Activated naive CD8-positive, alpha-beta T cell treated with anti-CD3 and anti-CD28 coated beads, Interleukin-2, amount 50 U/mL, for 24 hours (primary cell): ENCODE data around the gene KTN1.
A peak's percentile ranks its signal among the peaks of the same experiment; 100 is the strongest.

Experiments
- ATAC-seq: fragments of 150-1000 bp; cut with Tn5 transposase; one replicate; pipeline ENCODE4 v1.10.0; 2021
- DNase-seq: peaks from one replicate; pipeline ENCODE4 v3.0.0; 2021
- H3K27ac Mint-ChIP-seq: one replicate; pipeline ENCODE4 v1.8.0; 2021; ENCODE audit warnings: mild to moderate bottlenecking, mixed read lengths
- H3K27me3 Mint-ChIP-seq: one replicate; pipeline ENCODE4 v1.8.0; 2021; ENCODE audit warnings: mixed read lengths
- H3K36me3 Mint-ChIP-seq: one replicate; pipeline ENCODE4 v1.8.0; 2021; ENCODE audit warnings: low read depth, mixed read lengths
- H3K4me1 Mint-ChIP-seq: one replicate; pipeline ENCODE4 v1.8.0; 2021; ENCODE audit warnings: mixed read lengths
- H3K4me3 Mint-ChIP-seq: one replicate; pipeline ENCODE4 v1.8.0; 2021; ENCODE audit warnings: mild to moderate bottlenecking, moderate library complexity, mixed read lengths
- H3K9me3 Mint-ChIP-seq: one replicate; pipeline ENCODE4 v1.8.0; 2021; ENCODE audit warnings: mixed read lengths

Gene KTN1

DNA sequence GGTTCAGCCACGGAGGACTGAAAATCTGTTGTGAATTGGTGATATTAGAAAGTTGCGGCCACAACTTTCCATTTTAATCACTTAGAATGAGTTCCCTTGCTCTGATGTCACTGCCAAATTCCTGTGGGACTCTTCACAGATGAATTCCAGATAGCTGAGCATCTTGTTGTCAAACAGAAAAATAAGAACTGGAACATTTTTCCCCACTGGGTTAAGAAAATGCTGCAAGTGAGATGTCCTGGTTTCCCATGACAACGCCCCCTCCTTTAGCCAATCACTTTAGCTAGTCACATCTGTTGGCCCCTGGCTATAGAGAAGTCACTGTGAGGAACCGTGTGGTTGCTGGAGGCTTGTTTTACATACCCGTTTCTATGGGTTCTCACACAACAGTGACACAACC is 135.9 kb downstream of the KTN1 start:
- no peaks in the 10 kb centered on the region for H3K27me3 Mint-ChIP-seq
- no peak overlapping the region for H3K4me3 Mint-ChIP-seq
- DNase-seq (no peak), ATAC-seq (no peak)
- H3K9me3 Mint-ChIP-seq, result no peaks in the 10 kb centered on the region
- H3K27ac Mint-ChIP-seq, result no peak overlapping the region
- H3K4me1 Mint-ChIP-seq, result no peaks in the 10 kb centered on the region
- no peaks in the 10 kb centered on the region for H3K36me3 Mint-ChIP-seq

DNA sequence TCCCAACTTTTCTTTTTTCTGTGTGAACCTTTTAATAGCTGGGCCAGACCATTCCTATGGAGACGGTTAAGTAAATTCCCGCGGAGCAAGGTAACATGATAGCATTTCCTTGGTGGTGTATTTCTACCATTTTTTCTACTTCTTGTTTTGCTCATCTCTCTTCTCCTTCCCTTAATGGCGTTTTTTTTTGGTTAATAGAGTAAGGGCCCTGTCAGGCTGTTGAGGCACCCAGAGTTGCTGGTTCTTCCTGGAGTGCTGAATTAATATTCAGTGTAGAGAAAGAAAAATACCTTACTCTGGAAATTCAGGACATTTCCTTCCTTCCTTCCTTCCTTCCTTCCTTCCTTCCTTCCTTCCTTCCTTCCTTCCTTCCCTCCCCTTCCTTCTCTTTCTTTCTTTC is 137.6 kb downstream of the KTN1 start:
- ATAC-seq, result no peak
- no peak overlapping the region for H3K4me3 Mint-ChIP-seq

DNA sequence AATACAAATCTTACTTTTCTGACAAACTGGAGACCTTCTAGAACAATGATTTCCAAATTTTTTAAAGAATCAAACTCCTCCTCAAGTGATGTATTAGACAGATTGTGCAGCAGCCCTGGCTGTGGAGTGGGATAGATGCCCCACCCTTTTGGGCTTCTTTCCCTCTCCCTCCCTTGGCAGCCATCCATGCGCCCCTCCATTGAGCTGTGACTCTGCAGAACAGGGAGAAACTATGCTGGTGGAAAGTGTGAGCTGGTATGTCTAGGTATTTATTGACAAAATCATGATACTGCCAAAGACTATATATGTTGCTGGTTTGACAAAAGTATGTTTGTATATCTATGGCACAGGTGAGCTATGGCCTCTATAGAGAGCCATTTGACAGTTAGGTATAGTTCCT is 138.5 kb downstream of the KTN1 start:
- Mint-ChIP-seq H3K36me3 (no peaks in the 10 kb centered on the region), H3K4me1 (no peaks in the 10 kb centered on the region), H3K27ac (no peak overlapping the region), H3K27me3 (no peaks in the 10 kb centered on the region), H3K9me3 (no peaks in the 10 kb centered on the region), H3K4me3 (no peak overlapping the region)
- DNase-seq (no peak), ATAC-seq (no peak)

More for the DNA sequence above, 137.6 kb downstream of the KTN1 start:
- Mint-ChIP-seq H3K27ac (no peak overlapping the region), H3K36me3 (no peaks in the 10 kb centered on the region), H3K4me1 (no peaks in the 10 kb centered on the region), H3K27me3 (no peaks in the 10 kb centered on the region), H3K9me3 (no peaks in the 10 kb centered on the region)
- DNase-seq, result no peak

DNA sequence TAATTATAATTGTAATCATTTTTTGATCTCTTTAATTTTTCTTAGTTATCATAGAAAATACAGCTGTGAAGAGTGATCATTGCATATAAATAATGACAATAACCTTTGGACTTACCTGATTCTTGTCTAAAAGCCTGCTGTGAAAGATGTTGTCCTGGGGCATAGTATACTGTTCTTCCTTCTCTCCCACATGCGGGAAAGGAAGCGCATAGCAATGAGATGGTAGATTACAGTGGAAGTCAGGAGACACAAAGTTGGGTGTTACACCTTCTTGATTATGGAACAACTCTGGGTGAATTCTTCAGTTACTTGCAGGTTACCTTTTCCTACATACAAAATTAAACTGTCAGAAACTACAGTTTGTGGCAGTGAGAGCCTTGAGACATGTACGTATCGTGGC is 140.8 kb downstream of the KTN1 start:
- H3K27ac Mint-ChIP-seq, result no peak overlapping the region
- H3K9me3 Mint-ChIP-seq, result no peaks in the 10 kb centered on the region
- DNase-seq, result no peak
- H3K36me3 Mint-ChIP-seq, result no peaks in the 10 kb centered on the region
- no peak for ATAC-seq
- H3K27me3 Mint-ChIP-seq, result no peaks in the 10 kb centered on the region
- H3K4me3 Mint-ChIP-seq, result no peak overlapping the region
- no peaks in the 10 kb centered on the region for H3K4me1 Mint-ChIP-seq

DNA sequence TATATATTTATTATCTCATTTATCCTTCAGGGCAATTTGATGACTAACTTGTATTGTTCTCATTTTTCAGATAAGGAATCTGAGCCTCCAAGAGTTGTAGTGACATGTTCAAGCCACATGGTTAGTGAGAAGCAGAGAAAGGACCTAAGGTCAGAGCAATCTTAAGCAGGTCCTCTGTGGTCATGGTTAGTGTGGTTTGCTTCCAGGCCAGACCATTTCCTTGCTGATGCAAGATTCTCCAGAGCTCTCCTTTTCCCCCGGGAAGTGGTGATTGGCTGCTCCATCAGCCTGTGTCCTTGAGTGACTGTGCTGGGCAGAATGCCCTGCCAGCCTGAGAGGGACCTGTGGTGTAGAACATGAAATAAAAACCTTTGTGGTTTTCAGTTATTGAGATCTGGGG is 141.3 kb downstream of the KTN1 start:
- H3K27ac Mint-ChIP-seq, result no peak overlapping the region
- no peak overlapping the region for H3K4me3 Mint-ChIP-seq
- ATAC-seq, result no peak
- no peak for DNase-seq
- no peaks in the 10 kb centered on the region for H3K9me3 Mint-ChIP-seq
- H3K27me3 Mint-ChIP-seq, result no peaks in the 10 kb centered on the region
- no peaks in the 10 kb centered on the region for H3K4me1 Mint-ChIP-seq
- H3K36me3 Mint-ChIP-seq, result no peaks in the 10 kb centered on the region

DNA sequence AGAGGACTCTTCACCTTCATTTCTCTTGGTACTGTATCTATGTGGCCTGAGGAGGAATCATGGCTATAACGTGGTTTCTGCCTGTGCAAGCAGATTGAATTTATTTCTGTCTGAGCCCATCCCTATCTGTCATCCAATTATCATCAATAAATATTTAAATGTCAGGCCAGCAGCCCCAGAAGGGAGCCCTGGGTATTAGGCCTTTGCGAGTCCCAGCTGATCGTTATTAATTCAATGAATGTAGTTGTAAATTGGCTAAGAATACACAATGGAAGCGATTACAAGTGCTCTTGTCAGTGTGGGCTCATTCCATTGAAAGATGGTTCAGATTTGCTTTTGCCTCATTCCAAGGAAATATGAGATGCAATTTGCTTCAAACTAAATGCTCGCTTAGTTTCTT is 142.0 kb downstream of the KTN1 start:
- Mint-ChIP-seq H3K27me3 (no peaks in the 10 kb centered on the region), H3K36me3 (no peaks in the 10 kb centered on the region), H3K4me3 (no peak overlapping the region), H3K9me3 (no peaks in the 10 kb centered on the region), H3K4me1 (no peaks in the 10 kb centered on the region), H3K27ac (no peak overlapping the region)
- ATAC-seq (no peak), DNase-seq (no peak)

DNA sequence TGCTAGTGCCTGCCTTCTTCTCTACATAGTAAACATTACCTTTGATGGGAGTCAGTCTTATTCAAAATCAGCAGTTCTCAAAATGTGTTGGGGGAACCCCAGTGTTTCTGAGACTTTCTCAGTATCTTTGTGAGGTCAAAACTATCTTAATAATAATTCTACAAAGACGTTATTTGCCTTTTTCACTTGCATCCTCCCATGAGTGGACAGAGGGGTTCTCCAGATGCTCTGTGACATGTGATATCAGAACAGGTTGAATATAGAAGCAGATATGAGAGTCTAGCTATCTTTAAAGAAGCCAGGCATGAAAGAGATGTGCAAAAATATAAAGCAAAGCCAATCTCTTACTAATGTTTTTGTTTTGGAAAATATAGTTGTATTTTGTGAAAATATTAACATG is 144.7 kb downstream of the KTN1 start:
- Mint-ChIP-seq H3K27me3 (no peaks in the 10 kb centered on the region), H3K27ac (no peak overlapping the region), H3K4me1 (no peaks in the 10 kb centered on the region), H3K4me3 (no peak overlapping the region), H3K9me3 (no peaks in the 10 kb centered on the region), H3K36me3 (no peaks in the 10 kb centered on the region)
- DNase-seq (no peak), ATAC-seq (no peak)

DNA sequence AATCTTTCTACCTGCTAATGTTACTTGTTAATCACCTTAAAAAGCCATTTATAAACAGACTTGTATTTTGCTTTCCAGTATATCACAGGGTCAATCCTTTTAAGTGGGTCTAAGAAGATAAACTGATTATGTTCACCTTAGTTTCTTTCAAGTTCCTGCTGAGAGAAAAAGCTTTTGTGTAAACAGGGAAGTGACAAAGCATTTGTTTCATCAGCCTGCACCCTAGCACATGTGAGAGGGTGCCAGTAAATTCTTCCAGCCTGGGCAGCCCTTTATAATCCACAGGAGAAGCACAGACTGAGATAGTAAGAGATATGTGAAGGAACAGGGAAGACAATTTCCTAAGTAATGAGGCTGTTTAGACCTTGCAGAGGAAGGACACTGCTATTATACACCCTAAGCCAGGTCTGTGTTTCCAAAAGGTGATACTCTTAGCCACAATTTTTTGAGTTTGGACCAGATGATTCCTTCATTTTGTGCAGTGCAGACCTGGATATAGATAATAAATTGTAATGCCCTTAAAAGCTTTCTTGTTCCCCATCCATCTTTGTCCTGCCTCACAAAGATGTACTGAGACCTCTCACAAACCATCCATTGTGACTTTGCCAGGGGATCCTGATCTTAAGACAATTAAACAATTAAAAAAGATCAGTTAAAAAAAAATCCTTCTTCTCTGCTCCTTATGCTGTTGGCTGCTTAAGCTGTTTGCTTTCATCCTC is 150.7 kb downstream of the KTN1 start:
- DNase-seq, result no peak
- no peaks in the 10 kb centered on the region for H3K9me3 Mint-ChIP-seq
- ATAC-seq, result no peak
- no peaks in the 10 kb centered on the region for H3K36me3 Mint-ChIP-seq
- H3K4me1 Mint-ChIP-seq, result no peaks in the 10 kb centered on the region
- no peak overlapping the region for H3K4me3 Mint-ChIP-seq
- no peak overlapping the region for H3K27ac Mint-ChIP-seq
- H3K27me3 Mint-ChIP-seq, result no peaks in the 10 kb centered on the region

DNA sequence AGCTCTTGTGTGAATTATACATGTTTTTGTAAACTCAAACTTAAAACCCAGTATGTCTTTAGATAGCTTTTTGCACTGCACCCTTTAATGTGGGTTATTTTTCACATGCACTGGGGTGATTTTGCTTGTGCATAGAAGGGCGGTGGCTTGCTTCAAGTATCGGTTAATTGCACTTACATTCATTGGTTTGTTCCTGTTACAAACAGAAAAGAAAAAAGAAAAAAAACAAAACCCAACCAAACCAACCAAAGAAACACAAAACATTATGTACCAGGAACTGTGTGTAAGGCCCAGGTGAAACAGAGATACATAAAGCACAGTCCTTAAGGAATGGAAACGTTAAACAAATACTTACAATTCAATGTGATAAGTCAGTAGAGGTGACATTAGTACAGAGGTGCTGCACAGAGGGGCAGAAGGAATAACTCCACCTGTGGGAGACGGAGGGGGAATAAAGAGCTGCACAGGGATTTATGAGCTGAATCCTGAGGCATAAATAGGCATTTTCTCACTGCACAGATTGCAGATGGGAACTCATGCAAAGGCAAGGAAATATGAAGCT is 151.4 kb downstream of the KTN1 start:
- Mint-ChIP-seq H3K27ac (no peak overlapping the region), H3K4me1 (no peaks in the 10 kb centered on the region), H3K36me3 (no peaks in the 10 kb centered on the region), H3K27me3 (no peaks in the 10 kb centered on the region), H3K4me3 (no peak overlapping the region), H3K9me3 (no peaks in the 10 kb centered on the region)
- DNase-seq, result no peak
- ATAC-seq, result no peak

DNA sequence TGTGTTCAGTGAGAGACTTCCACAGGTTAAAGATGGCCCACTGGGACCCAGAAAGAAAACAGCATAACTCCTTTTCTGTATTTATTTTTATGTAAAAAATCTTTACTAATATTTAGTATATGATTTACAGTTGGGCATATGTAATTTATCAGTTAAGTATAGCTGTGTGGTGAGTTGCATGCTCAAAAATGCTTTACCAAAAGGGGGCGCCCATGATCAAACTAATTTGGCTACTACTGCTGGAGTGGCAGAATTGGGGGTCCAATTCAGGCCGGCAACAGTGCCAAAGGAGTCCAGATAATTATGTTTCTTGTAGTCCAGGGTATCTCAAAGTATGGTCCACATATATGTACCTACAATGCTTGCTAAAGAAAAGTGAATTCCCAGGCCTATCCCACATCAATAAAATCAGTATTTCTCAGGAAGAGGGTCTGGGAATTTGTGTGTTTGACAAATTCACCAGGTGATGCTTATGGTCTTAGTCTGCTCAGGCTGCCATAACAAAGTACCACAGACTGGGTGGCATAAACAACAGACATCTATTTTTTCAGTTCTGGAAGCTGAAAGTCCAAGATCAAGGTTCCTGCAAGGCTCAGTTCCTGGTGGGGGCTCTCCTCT is 152.0 kb downstream of the KTN1 start:
- Mint-ChIP-seq H3K9me3 (no peaks in the 10 kb centered on the region), H3K27me3 (no peaks in the 10 kb centered on the region), H3K4me1 (no peaks in the 10 kb centered on the region), H3K36me3 (no peaks in the 10 kb centered on the region), H3K27ac (no peak overlapping the region), H3K4me3 (no peak overlapping the region)
- no peak for ATAC-seq
- peak; percentile 56 for DNase-seq

DNA sequence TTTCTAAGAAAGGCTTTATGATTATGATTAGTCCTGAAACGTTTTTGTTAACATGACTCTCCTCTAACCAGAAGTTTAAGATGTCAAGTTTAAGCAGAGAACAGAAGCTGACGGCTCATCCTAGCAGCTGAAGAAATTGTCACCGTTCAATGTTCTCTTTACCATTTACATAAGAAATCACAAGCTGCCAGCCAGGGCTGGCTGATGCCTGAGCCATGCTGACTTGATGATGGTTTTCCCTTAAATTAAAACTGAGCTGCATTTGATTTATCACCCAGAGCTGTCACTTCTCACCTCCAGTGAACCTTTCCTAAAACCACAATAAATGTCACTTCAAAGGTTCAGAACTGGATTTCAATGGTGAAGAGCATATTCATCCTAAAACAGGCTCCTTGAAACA is 153.6 kb downstream of the KTN1 start:
- ATAC-seq (no peak), DNase-seq (no peak)
- no peak overlapping the region for H3K27ac Mint-ChIP-seq
- no peaks in the 10 kb centered on the region for H3K4me1 Mint-ChIP-seq
- no peaks in the 10 kb centered on the region for H3K36me3 Mint-ChIP-seq
- no peaks in the 10 kb centered on the region for H3K27me3 Mint-ChIP-seq
- no peaks in the 10 kb centered on the region for H3K9me3 Mint-ChIP-seq
- no peak overlapping the region for H3K4me3 Mint-ChIP-seq
